NK-92 (cell line): ENCODE results near the gene ITFG2.

Experiments
- DNase-seq: peaks from one replicate; lab custom pipeline; 2025; ENCODE audit not compliant: unreplicated experiment; lab: John Stamatoyannopoulos, UW

ITFG2 gene

GRCh38 chr12:2795291-2796186, 16.9 kb upstream of the ITFG2 start:
- DNase-seq, result no peak

GRCh38 chr12:2796187-2796666, 16.2 kb upstream of the ITFG2 start:
- no peak for DNase-seq

- no peak for DNase-seq
Observed at GRCh38 chr12:2797721-2798418, 14.6 kb upstream of the ITFG2 start.

GRCh38 chr12:2800046-2800570, 12.4 kb upstream of the ITFG2 start:
- DNase-seq, result no peak

- no peak for DNase-seq
Observed at GRCh38 chr12:2801044-2801783, 11.3 kb upstream of the ITFG2 start.

- no peak for DNase-seq
Observed at GRCh38 chr12:2803635-2804392, 8.7 kb upstream of the ITFG2 start.

- no peak for DNase-seq
Observed at GRCh38 chr12:2804393-2805142, 7.9 kb upstream of the ITFG2 start.

- DNase-seq, result no peak
Observed at GRCh38 chr12:2805143-2805520, 7.3 kb upstream of the ITFG2 start.

GRCh38 chr12:2806700-2807099, 5.8 kb upstream of the ITFG2 start:
- DNase-seq, result no peak

- no peak for DNase-seq
Observed at GRCh38 chr12:2811801-2812200, 667 bp upstream of the ITFG2 start.

GRCh38 chr12:2813214-2814185, 1.0 kb downstream of the ITFG2 start:
- DNase-seq, result no peak

- DNase-seq, result no peak
Observed at GRCh38 chr12:2819810-2820209, 7.3 kb downstream of the ITFG2 start.

- DNase-seq, result no peak
Observed at GRCh38 chr12:2820432-2820831, 8.0 kb downstream of the ITFG2 start.

- DNase-seq, result no peak
Observed at GRCh38 chr12:2823483-2823882, 11.0 kb downstream of the ITFG2 start.

- DNase-seq, result no peak
Observed at GRCh38 chr12:2824541-2824940, 12.1 kb downstream of the ITFG2 start.

- DNase-seq, result no peak
Observed at GRCh38 chr12:2825132-2825531, 12.7 kb downstream of the ITFG2 start.

- DNase-seq, result no peak
Observed at GRCh38 chr12:2826036-2826435, 13.6 kb downstream of the ITFG2 start.

GRCh38 chr12:2826721-2827515, 14.4 kb downstream of the ITFG2 start:
- no peak for DNase-seq
